K562 (cell line): ENCODE results near the gene CCDC171. TPM values are rescaled to one million over a fixed set of nuclear protein-coding genes. Genes with fewer than 3 reads are reported as not detected.

Source experiments
- BRCA1 ChIP-seq, 2 experiments: fragments of 450-650 bp in 1 of 2; sonication (generic) in 1 of 2; formaldehyde crosslinking in 1 of 2; IDR thresholded peaks; 2 replicates each; pipeline versions ENCODE4 v1.5.0 to v1.6.1; 2017 to 2020; ENCODE audit warnings: mild to moderate bottlenecking in 1 of 2, missing genetic modification reagents in 1 of 2
- CBX1 ChIP-seq: sonication (generic); IDR thresholded peaks from 2 replicates; pipeline ENCODE4 v1.6.1; 2016; ENCODE audit warnings: antibody characterized with exemption, low read depth, mild to moderate bottlenecking
- ELF4 ChIP-seq: fragments of 450-650 bp; formaldehyde crosslinking; IDR thresholded peaks from 2 replicates; pipeline ENCODE4 v1.4.0; 2022; ENCODE audit warnings: missing genetic modification characterization
- FOXA3 ChIP-seq, 2 experiments: fragments of 450-650 bp in 1 of 2; sonication (generic) in 1 of 2; formaldehyde crosslinking; IDR thresholded peaks in 1 of 2; conservative IDR thresholded peaks in 1 of 2; 2 replicates each; pipeline versions ENCODE4 v1.4.0 to v1.8.0; 2020 to 2022; ENCODE audit warnings: mild to moderate bottlenecking in 2 of 2, missing genetic modification reagents in 1 of 2
- FOXO4 ChIP-seq: fragments of 450-650 bp; formaldehyde crosslinking; IDR thresholded peaks from 2 replicates; pipeline ENCODE4 v1.4.0; 2020; ENCODE audit warnings: mild to moderate bottlenecking, moderate library complexity
- HNRNPUL1 ChIP-seq: fragments of 200-400 bp; formaldehyde crosslinking; IDR thresholded peaks from 2 replicates; pipeline ENCODE4 v1.6.1; 2017; ENCODE audit warnings: low read length
- MBD2 ChIP-seq: sonication (generic); IDR thresholded peaks from 2 replicates; pipeline ENCODE4 v1.6.1; 2016; ENCODE audit warnings: low read depth, borderline replicate concordance
- MCM2 ChIP-seq: fragments of 450-650 bp; IDR thresholded peaks from 2 replicates; pipeline ENCODE4 v1.6.1; 2017; ENCODE audit warnings: low read depth, mild to moderate bottlenecking
- MTA1 ChIP-seq: fragments of 450-650 bp; IDR thresholded peaks from 2 replicates; pipeline ENCODE4 v1.6.1; 2017; ENCODE audit warnings: borderline replicate concordance
- MTF1 ChIP-seq: fragments of 250-450 bp; sonication (Bioruptor Pico); IDR thresholded peaks from 2 replicates; pipeline ENCODE4 v1.9.0; 2021; ENCODE audit warnings: moderate library complexity, mild to moderate bottlenecking, inconsistent platforms, borderline replicate concordance
- NEUROD1 ChIP-seq: fragments of 150-350 bp; IDR thresholded peaks from 2 replicates; pipeline ENCODE4 v1.6.1; 2014; ENCODE audit warnings: borderline replicate concordance, low read length, low read depth; ENCODE audit not compliant: partially characterized antibody
- PHB ChIP-seq: fragments of 250-450 bp; sonication (Bioruptor Pico); IDR thresholded peaks from 2 replicates; pipeline ENCODE4 v1.5.0; 2021
- PHF20 ChIP-seq: fragments of 450-650 bp; IDR thresholded peaks from 2 replicates; pipeline ENCODE4 v1.6.1; 2018; ENCODE audit not compliant: partially characterized antibody
- PHF8 ChIP-seq: fragments of 200-600 bp; sonication (generic); IDR thresholded peaks from 2 replicates; pipeline ENCODE4 v1.6.1; 2012; ENCODE audit warnings: mixed run types, mild to moderate bottlenecking, inconsistent platforms, low read length, moderate library complexity, borderline replicate concordance
- PKNOX1 ChIP-seq: fragments of 450-650 bp; IDR thresholded peaks from 2 replicates; pipeline ENCODE4 v1.6.1; 2016
- RBM15 ChIP-seq: fragments of 200-400 bp; formaldehyde crosslinking; IDR thresholded peaks from 2 replicates; pipeline ENCODE4 v1.6.1; 2018; ENCODE audit warnings: mild to moderate bottlenecking, low read length, moderate library complexity; ENCODE audit not compliant: insufficient read depth
- SIX5 ChIP-seq, 2 experiments: IDR thresholded peaks; 2 replicates each; pipeline ENCODE4 v1.6.1; 2011; ENCODE audit warnings: low read length in 2 of 2, borderline replicate concordance in 1 of 2, low read depth in 1 of 2, mild to moderate bottlenecking in 1 of 2, moderate library complexity in 1 of 2; ENCODE audit not compliant: insufficient read depth in 1 of 2
- SMARCE1 ChIP-seq: fragments of 450-650 bp; IDR thresholded peaks from 2 replicates; pipeline ENCODE4 v1.7.1; 2016; ENCODE audit warnings: mild to moderate bottlenecking
- SUPT5H ChIP-seq: fragments of 450-650 bp; IDR thresholded peaks from 2 replicates; pipeline ENCODE4 v1.6.1; 2016
- ZBTB7A ChIP-seq: IDR thresholded peaks from 2 replicates; pipeline ENCODE4 v1.6.1; 2011; ENCODE audit warnings: low read depth, mild to moderate bottlenecking, low read length, moderate library complexity, borderline replicate concordance; ENCODE audit not compliant: control insufficient read depth
- ZNF282 ChIP-seq: sonication (generic); formaldehyde crosslinking; IDR thresholded peaks from 2 replicates; pipeline ENCODE4 v1.8.1; 2023; ENCODE audit warnings: missing genetic modification reagents
- ZNF444 ChIP-seq: fragments of 250-450 bp; sonication (Bioruptor Pico); IDR thresholded peaks from 2 replicates; pipeline ENCODE4 v1.4.0; 2020; ENCODE audit warnings: mild to moderate bottlenecking, moderate library complexity
- ZNF507 ChIP-seq: conservative IDR thresholded peaks from 2 replicates; pipeline ENCODE4 v1.6.1; 2017; ENCODE audit warnings: missing genetic modification characterization, missing compliant biosample characterization
- ZNF589 ChIP-seq: fragments of 200-800 bp; sonication (Bioruptor generic); IDR thresholded peaks from 2 replicates; pipeline ENCODE4 v1.6.1; 2016; ENCODE audit warnings: low read depth, missing genetic modification characterization, missing compliant biosample characterization
- polyA plus RNA-seq, 8 experiments: library from polyadenylated mRNA; depleted of rRNA in 4 of 8; stranded (reverse) in 5 of 8; unstranded in 3 of 8; fragments of >200 nt; fragmentation: Nextera tagmentation in 2 of 8; fragmentation: Illumina TruSeq in 1 of 8; extraction: Ambion mirVana in 2 of 8; extraction: Trizol in 1 of 8; gene quantifications; 2 replicates each; pipeline versions ENCODE4 v1.2.1 to v1.2.3, GENCODE V29; 2011 to 2014; ENCODE audit warnings: inconsistent platforms in 1 of 8, missing spikeins in 1 of 8
- total RNA-seq, 7 experiments: library from RNA; depleted of rRNA in 6 of 7; stranded (reverse); fragments of >200 nt in 6 of 7; fragmentation: Illumina TruSeq in 2 of 7; extraction: Trizol in 2 of 7; gene quantifications; 2 replicates each; pipeline versions ENCODE4 v1.2.1 to v1.2.3, GENCODE V29; 2011 to 2021; ENCODE audit warnings: low replicate concordance in 1 of 7

CCDC171 gene
- total and polyA plus RNA-seq, 9 of the 15 experiments (the other 6 are each of a cell fraction or from before 2014, with no cell fraction given) = 0.08 to 3.8 (median 0.27) TPM

- TF ChIP-seq PHF20 = no peak
- peak; percentile 87; the same call in 1 of the 2 replicates for TF ChIP-seq PHF8
- no peak for TF ChIP-seq FOXO4 (CRISPR knock-in tag)
- TF ChIP-seq PKNOX1 = peak; percentile 57
- TF ChIP-seq ZNF589 (CRISPR knock-in tag) = 0 out of 2 replicates have a peak, but pooled peaks have one; percentile 2
- no peak for TF ChIP-seq FOXA3 (CRISPR knock-in tag; conservative IDR thresholded peaks at IDR 0.05 in 1 of 2, IDR thresholded peaks at IDR 0.05 in 1 of 2)
- no peak for TF ChIP-seq MTF1 (CRISPR knock-in tag)
- TF ChIP-seq SUPT5H = peak; percentile 49
- no peak for TF ChIP-seq RBM15
- 0 out of 2 replicates have a peak, but pooled peaks have one; percentile 23 for TF ChIP-seq SMARCE1
- TF ChIP-seq NEUROD1 = peak; percentile 17
- peak; percentile 89 for TF ChIP-seq MBD2
- peak; percentile 37; the same call in 1 of the 2 replicates for TF ChIP-seq MTA1
- no peak for TF ChIP-seq ZNF282
- TF ChIP-seq HNRNPUL1 = no peak
- TF ChIP-seq ELF4 = no peak
- TF ChIP-seq ZNF507 (tag) = no peak
- TF ChIP-seq ZNF444 (CRISPR knock-in tag) = no peak
- TF ChIP-seq SIX5 (IDR thresholded peaks at IDR 0.05; ENCODE audit: borderline replicate concordance in 1 of 2, insufficient read depth in 1 of 2, low read depth in 1 of 2, low read length in 2 of 2) = peak; percentile 16 to 36; a peak in 2 of 4 replicates
- no peak for TF ChIP-seq MCM2
- TF ChIP-seq ZBTB7A = peak; percentile 6; the same call in 1 of the 2 replicates
- no peak for TF ChIP-seq PHB (CRISPR knock-in tag)
- peak; percentile 59; the same call in 1 of the 2 replicates for TF ChIP-seq CBX1
- TF ChIP-seq BRCA1 (IDR thresholded peaks at IDR 0.05) = no peak
- no peak for TF ChIP-seq BRCA1 (CRISPR knock-in tag; IDR thresholded peaks at IDR 0.05)
Observed at GRCh38 chr9:15510789-15511575, 41.9 kb upstream of the CCDC171 start, which contains the start of gene PSIP1 (continued).
